Neuronal stem cell (in vitro differentiated cells): ENCODE data around the gene IL1RAP.
"Not testable (repeated sequence)": the region's sequence is repeated elsewhere in the genome, so short reads cannot be mapped to it uniquely, and the experiment has no call there.

Experiments
- DNase-seq: peaks from one replicate; pipeline ENCODE4 v3.0.0-alpha.2; 2013; ENCODE audit warnings: low spot score
- H2AFZ ChIP-seq: one replicate; pipeline ENCODE4 v1.6.1; 2013; ENCODE audit warnings: mild to moderate bottlenecking, low read length, inconsistent platforms
- H2AK5ac ChIP-seq: 2 replicates; pipeline ENCODE4 v1.6.1; 2013; ENCODE audit warnings: low read depth, mild to moderate bottlenecking, inconsistent platforms, low read length, moderate library complexity, mixed read lengths
- H2BK120ac ChIP-seq: 2 replicates; pipeline ENCODE4 v1.6.1; 2013; ENCODE audit warnings: low read depth, mild to moderate bottlenecking, inconsistent platforms, low read length, moderate library complexity, mixed read lengths
- H2BK12ac ChIP-seq: one replicate; pipeline ENCODE4 v1.6.1; 2013; ENCODE audit warnings: low read length, inconsistent platforms
- H2BK15ac ChIP-seq: 2 replicates; pipeline ENCODE4 v1.6.1; 2013; ENCODE audit warnings: mild to moderate bottlenecking, low read length, inconsistent platforms, mixed read lengths
- H2BK5ac ChIP-seq: one replicate; pipeline ENCODE4 v1.6.1; 2013; ENCODE audit warnings: inconsistent platforms, mild to moderate bottlenecking, low read length, moderate library complexity
- H3K14ac ChIP-seq: one replicate; pipeline ENCODE4 v1.6.1; 2013; ENCODE audit warnings: low read length, inconsistent platforms
- H3K18ac ChIP-seq: 2 replicates; pipeline ENCODE4 v1.6.1; 2013; ENCODE audit warnings: low read length, inconsistent platforms
- H3K23ac ChIP-seq: 2 replicates; pipeline ENCODE4 v1.6.1; 2013; ENCODE audit warnings: low read depth, mild to moderate bottlenecking, mixed read lengths, low read length, inconsistent platforms; ENCODE audit not compliant: poor library complexity
- H3K27ac ChIP-seq: replicated peaks from 3 replicates; pipeline ENCODE4 v1.5.1; 2013; ENCODE audit warnings: low read length, inconsistent platforms
- H3K27me3 ChIP-seq, 3 experiments: 2 replicates each; pipeline ENCODE4 v1.6.1; 2013; ENCODE audit warnings: low read length in 3 of 3, mild to moderate bottlenecking in 2 of 3, inconsistent platforms in 1 of 3, low read depth in 1 of 3, mixed read lengths in 1 of 3, moderate library complexity in 1 of 3; ENCODE audit not compliant: control insufficient read depth in 3 of 3, insufficient read depth in 3 of 3
- H3K36me3 ChIP-seq, 2 donors: replicated peaks in 1 of 2; 2 replicates each; pipeline ENCODE4 v1.6.1; 2013; ENCODE audit warnings: low read length in 2 of 2; ENCODE audit not compliant: control insufficient read depth in 2 of 2, insufficient read depth in 2 of 2
- H3K4ac ChIP-seq: 2 replicates; pipeline ENCODE4 v1.6.1; 2013; ENCODE audit warnings: inconsistent platforms, mild to moderate bottlenecking, low read length, moderate library complexity
- H3K4me1 ChIP-seq, 2 donors: 1 replicate in 1 of 2; 2 replicates in 1 of 2; pipeline ENCODE4 v1.6.1; 2013; ENCODE audit warnings: low read length in 2 of 2, low read depth in 1 of 2; ENCODE audit not compliant: control insufficient read depth in 2 of 2, insufficient read depth in 1 of 2
- H3K4me2 ChIP-seq: one replicate; pipeline ENCODE4 v1.6.1; 2013; ENCODE audit warnings: mild to moderate bottlenecking, low read length, inconsistent platforms; ENCODE audit not compliant: insufficient read depth, poor library complexity, severe bottlenecking
- H3K4me3 ChIP-seq, 2 donors: 2 replicates each; pipeline ENCODE4 v1.5.1; 2013; ENCODE audit warnings: low read length in 2 of 2, mild to moderate bottlenecking in 2 of 2, inconsistent platforms in 1 of 2, moderate library complexity in 1 of 2
- H3K79me1 ChIP-seq: one replicate; pipeline ENCODE4 v1.6.1; 2013; ENCODE audit warnings: low read depth, mild to moderate bottlenecking, inconsistent platforms, low read length, moderate library complexity
- H3K9ac ChIP-seq: one replicate; pipeline ENCODE4 v1.6.1; 2013; ENCODE audit warnings: mild to moderate bottlenecking, low read depth, low read length, inconsistent platforms; ENCODE audit not compliant: poor library complexity
- H3K9me3 ChIP-seq, 2 donors: replicated peaks in 1 of 2; 2 replicates each; pipeline versions ENCODE3 to v1.6.1; 2013; ENCODE audit warnings: low read length in 2 of 2, mild to moderate bottlenecking in 2 of 2, inconsistent platforms in 1 of 2, low read depth in 1 of 2, mixed read lengths in 1 of 2, moderate library complexity in 1 of 2; ENCODE audit not compliant: control insufficient read depth in 2 of 2, insufficient read depth in 1 of 2
- H4K8ac ChIP-seq: one replicate; pipeline ENCODE4 v1.6.1; 2013; ENCODE audit warnings: low read depth, mild to moderate bottlenecking, inconsistent platforms, low read length, moderate library complexity
- H4K91ac ChIP-seq: one replicate; pipeline ENCODE4 v1.6.1; 2013; ENCODE audit warnings: low read length, low read depth, mild to moderate bottlenecking, inconsistent platforms; ENCODE audit not compliant: poor library complexity
- WGBS, 2 donors: extraction: QIAGEN DNeasy Blood & Tissue Kit; methylation state at CpG; one replicate each; pipeline ENCODE4 v1.1.7; 2013; ENCODE audit warnings: missing lambda C conversion rate in 2 of 2, mixed read lengths in 1 of 2; ENCODE audit not compliant: insufficient read length in 2 of 2, insufficient replicate concordance in 1 of 2; ENCODE audit errors: extremely low coverage in 2 of 2; 5-methylcytosine and 5-hydroxymethylcytosine counted together

The IL1RAP gene

GRCh38 chr3:190517687-190518086 is 3.8 kb downstream of the IL1RAP start:
- Histone ChIP-seq H3K14ac (no peak overlapping the region), H4K8ac (no peak overlapping the region), H3K4me3 (no peak overlapping the region), H2BK120ac (no peak overlapping the region), H2BK5ac (no peak overlapping the region), H2AFZ (no peak overlapping the region), H3K36me3 (no peaks in the 10 kb centered on the region), H2BK15ac (no peak overlapping the region), H3K18ac (no peak overlapping the region), H3K4me2 (no peak overlapping the region), H3K4ac (no peak overlapping the region), H2BK12ac (no peak overlapping the region), H3K23ac (no peak overlapping the region), H3K4me1 (peaks cover 0 to 3% of the 10 kb centered on the region in 2 donors), H3K79me1 (no peaks in the 10 kb centered on the region), H3K9me3 (no peaks in the 10 kb centered on the region), H3K27ac (no peak overlapping the region), H3K27me3 (peaks cover 0 to 18% (median 9%) of the 10 kb centered on the region in 3 experiments), H3K9ac (no peak overlapping the region), H2AK5ac (no peak overlapping the region), H4K91ac (no peak overlapping the region)
- no CpG with 5 or more reads among the region's 3 CpGs for WGBS, 2 donors
- no peak for DNase-seq

GRCh38 chr3:190518531-190518930 is 4.6 kb downstream of the IL1RAP start:
- H3K4me1 ChIP-seq, H3K36me3 ChIP-seq, H3K4ac ChIP-seq, H3K14ac ChIP-seq, H2BK5ac ChIP-seq, H2AK5ac ChIP-seq, H3K4me3 ChIP-seq, H2AFZ ChIP-seq, H2BK12ac ChIP-seq, H3K27ac ChIP-seq, H3K27me3 ChIP-seq, H4K8ac ChIP-seq, H3K23ac ChIP-seq, H3K18ac ChIP-seq, H4K91ac ChIP-seq, H3K4me2 ChIP-seq, H3K9me3 ChIP-seq, DNase-seq, H3K9ac ChIP-seq, H2BK120ac ChIP-seq, H2BK15ac ChIP-seq, H3K79me1 ChIP-seq: not testable (repeated sequence)
- WGBS, 2 donors: no CpG with 5 or more reads among the region's 4 CpGs

GRCh38 chr3:190519886-190520285 is 6.0 kb downstream of the IL1RAP start:
- no peak overlapping the region for H3K4me2 ChIP-seq
- WGBS, 2 donors: no CpG with 5 or more reads among the region's 1 CpG

GRCh38 chr3:190521998-190522397 is 8.1 kb downstream of the IL1RAP start:
- H2BK15ac ChIP-seq: no peak overlapping the region
- H3K14ac ChIP-seq: no peak overlapping the region
- no peak overlapping the region for H3K27ac ChIP-seq
- H3K36me3 ChIP-seq: no peaks in the 10 kb centered on the region
- H3K4me1 ChIP-seq: no peaks in the 10 kb centered on the region
- no peak overlapping the region for H3K9ac ChIP-seq
- H2AFZ ChIP-seq: no peak overlapping the region
- no peak overlapping the region for H3K4ac ChIP-seq
- no peak overlapping the region for H2BK5ac ChIP-seq
- no peak overlapping the region for H4K8ac ChIP-seq
- no peak overlapping the region for H3K4me2 ChIP-seq
- H3K18ac ChIP-seq: no peak overlapping the region
- no peak overlapping the region for H2AK5ac ChIP-seq
- no peak overlapping the region for H2BK12ac ChIP-seq
- H3K23ac ChIP-seq: no peak overlapping the region
- H3K4me3 ChIP-seq: no peak overlapping the region
- no peak overlapping the region for H4K91ac ChIP-seq
- no peaks in the 10 kb centered on the region for H3K27me3 ChIP-seq
- 100% methylated on average over 1 of the region's 3 CpGs; no CpG with 5 or more reads in 1 of the 2 donors for WGBS, 2 donors
- no peaks in the 10 kb centered on the region for H3K9me3 ChIP-seq
- DNase-seq: no peak
- H3K79me1 ChIP-seq: no peaks in the 10 kb centered on the region
- no peak overlapping the region for H2BK120ac ChIP-seq

More at GRCh38 chr3:190519886-190520285, 6.0 kb downstream of the IL1RAP start:
- Histone ChIP-seq H3K18ac (no peak overlapping the region), H4K8ac (no peak overlapping the region), H2BK12ac (no peak overlapping the region), H2BK15ac (no peak overlapping the region), H3K79me1 (no peaks in the 10 kb centered on the region), H3K4me3 (no peak overlapping the region), H3K9me3 (no peaks in the 10 kb centered on the region), H2AK5ac (no peak overlapping the region), H3K27ac (no peak overlapping the region), H2BK5ac (no peak overlapping the region), H3K23ac (no peak overlapping the region), H3K4ac (no peak overlapping the region), H4K91ac (no peak overlapping the region), H3K9ac (no peak overlapping the region), H3K14ac (no peak overlapping the region), H2AFZ (no peak overlapping the region), H2BK120ac (no peak overlapping the region), H3K36me3 (no peaks in the 10 kb centered on the region), H3K4me1 (no peaks in the 10 kb centered on the region), H3K27me3 (peaks cover 0 to 5% (median 0%) of the 10 kb centered on the region in 3 experiments)
- DNase-seq: no peak
